Left kidney (tissue), 2 donors: ENCODE data around the gene CHST8. TPM values are rescaled to one million over a fixed set of nuclear protein-coding genes. Genes with fewer than 3 reads are reported as not detected.
"Not testable (repeated sequence)": the region's sequence is repeated elsewhere in the genome, so short reads cannot be mapped to it uniquely, and the experiment has no call there.

ENCODE experiments used
- DNase-seq: peaks from one replicate; pipeline ENCODE4 v3.0.0-alpha.2; 2013
- polyA plus RNA-seq: library from polyadenylated mRNA; unstranded; fragments of 120-200 nt; gene quantifications from one replicate; pipeline ENCODE4 v1.2.1, GENCODE V29; 2013; ENCODE audit not compliant: insufficient read length

The CHST8 gene
- polyA plus RNA-seq, 1 donor = 0.17 TPM

DNA sequence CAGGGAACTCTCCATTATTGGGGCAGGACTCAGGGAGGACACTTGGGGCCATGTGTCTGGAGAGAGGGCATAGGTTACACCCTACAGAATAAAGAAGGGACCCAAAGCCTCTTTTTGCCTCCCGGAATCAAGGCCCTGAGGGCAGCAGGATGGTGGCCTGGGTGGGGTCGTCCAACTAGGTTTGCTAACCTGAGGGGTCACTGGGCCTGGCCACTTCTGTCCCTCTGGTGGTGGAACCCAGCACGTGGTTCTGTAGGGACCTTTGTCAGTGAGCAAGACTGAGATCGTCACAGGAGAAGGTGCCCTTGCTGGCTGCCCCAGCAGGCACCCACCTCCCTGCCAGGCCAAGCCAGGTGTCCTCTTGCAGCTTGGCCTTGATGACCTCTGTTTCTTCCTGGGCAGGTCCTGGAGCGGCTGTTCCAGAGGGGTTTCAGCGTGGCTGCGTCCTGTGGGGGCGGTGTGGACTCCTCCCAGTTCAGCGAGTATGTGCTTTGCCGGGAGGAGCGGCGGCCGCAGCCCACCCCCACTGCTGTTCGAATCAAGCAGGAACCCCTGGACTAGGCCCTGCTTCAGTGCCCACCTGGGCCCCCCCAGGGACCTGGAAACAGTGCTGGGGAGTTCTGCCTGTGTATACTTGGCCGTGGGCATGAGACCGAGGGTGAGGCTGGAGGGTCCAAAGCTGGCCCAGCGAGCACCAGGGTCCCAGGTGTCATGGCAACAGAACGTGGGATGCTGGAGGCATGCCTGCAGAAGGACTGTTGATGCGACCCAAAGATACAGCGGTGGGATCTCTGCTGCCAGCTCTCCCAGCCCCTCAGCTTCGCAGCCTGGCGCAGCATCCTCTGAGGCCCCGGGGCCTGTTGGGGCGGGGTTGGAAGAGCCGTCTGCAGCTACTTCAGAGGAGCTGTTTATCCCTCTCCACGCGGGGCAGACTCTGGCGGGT is 190.9 kb downstream of the CHST8 start:
- no peak for DNase-seq

DNA sequence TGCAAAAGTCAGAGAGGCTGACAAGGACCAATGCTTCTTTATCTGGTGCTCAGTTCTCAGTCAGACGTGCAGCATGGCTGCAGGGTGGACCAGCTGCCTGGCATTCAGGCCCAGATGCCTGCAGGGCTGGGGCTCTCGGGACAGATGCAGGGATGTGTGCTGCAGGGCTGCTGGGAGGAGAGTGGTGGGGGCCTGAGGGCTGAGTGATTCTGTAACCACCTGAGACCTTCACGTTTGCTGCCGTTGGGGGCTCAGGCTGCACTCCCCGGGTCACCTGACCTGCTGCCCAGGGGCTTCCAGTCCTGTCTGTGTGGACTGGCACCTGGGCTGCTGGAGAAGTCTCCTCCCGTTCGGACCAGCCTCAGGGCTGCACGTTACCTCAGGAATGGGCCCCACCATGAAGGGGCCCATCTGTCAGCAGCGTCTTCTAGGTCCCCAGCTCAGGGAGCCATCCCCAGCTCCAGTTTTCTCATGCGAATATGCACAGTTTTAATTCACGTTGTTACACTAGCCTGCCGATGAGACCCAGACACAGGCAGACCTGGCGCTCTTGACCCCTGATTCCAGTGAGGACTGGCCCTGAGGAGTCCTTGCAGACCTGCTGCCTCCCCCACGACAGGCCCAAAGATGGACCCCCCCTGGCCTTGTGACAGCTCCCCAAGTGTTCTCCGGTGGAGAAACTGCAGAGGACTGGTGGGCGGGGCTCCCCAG is 191.8 kb downstream of the CHST8 start:
- no peak for DNase-seq

GRCh38 chr19:33814181-33815165 is 192.7 kb downstream of the CHST8 start:
- DNase-seq = no peak

- DNase-seq = no peak
These were observed 193.9 kb downstream of the CHST8 start for GRCh38 chr19:33815380-33816340.

DNA sequence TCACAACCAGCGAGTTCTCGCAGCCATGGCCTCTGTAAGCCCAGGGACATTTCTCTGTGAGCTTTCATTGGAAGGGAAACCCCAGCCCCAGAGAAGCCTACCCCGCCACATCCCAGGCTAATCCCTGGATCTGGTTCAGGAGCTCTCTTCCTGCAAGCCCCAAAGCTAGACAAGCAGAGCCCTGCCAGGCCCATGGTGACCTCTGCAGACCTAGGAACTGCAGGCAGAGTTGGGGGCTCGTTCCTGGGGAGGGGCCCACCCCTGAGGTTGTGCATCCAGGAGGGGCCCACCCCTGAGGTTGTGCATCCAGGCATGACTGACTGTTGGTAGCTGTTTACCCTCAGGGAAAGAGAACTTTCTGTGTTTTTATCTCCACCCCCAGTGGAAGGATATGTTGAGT is 196.7 kb downstream of the CHST8 start:
- no peak for DNase-seq

DNA sequence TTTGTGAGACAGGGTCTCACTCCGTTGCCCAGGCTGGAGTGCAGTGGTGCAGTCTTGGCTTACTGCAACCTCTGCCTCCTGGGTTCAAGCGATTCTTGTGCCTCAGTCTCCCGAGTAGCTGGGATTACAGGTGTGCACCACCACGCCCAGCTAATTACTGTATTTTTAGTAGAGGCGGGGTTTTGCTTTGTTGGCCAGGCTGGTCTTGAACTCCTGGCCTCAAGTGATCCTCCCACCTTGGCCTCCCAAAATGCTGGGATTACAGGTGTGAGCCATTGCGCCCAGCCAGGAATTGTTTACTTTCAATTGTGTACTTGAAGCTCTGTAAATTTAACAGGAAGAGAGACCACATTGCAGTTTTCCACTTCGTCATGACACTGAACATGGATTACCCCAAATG is 197.3 kb downstream of the CHST8 start:
- DNase-seq = not testable (repeated sequence)

DNA sequence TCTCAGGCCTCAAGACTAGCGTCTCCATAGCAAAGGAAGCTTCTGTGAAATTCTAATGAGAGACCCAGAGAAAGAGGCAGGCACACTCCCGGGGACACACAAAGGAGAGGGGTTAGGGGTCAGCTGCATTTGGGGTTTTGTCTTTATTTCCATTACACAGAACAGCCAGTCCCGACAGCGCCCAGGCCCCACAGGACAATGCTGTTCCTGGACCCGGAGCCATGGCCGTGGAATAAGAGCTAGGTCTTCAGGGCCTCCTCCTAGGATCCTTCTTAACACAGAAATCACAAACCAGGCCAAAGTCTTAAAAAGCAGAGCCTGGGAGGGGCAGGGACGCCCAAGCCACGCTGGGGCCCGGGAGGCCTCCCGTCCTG is 197.7 kb downstream of the CHST8 start:
- DNase-seq = no peak

GRCh38 chr19:33819880-33820781 is 198.4 kb downstream of the CHST8 start:
- no peak for DNase-seq

DNA sequence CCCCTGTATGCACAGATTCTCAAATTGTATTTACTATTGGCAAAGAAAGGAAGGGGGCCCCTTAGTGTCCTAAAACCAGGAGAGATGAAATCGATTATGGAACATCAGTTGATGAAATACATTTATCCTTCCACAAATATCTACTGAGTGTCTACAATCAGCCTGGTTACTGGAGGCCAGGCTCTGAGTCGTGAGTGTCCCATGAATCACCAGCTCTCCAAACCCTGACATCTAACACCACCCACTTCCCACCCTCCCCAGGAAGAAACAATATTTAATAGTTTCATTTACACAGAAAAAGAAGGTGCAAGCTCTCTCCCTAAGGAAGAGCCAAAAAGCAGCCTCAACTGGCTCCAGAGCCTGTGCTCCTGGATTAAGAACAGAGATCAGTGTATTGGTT is 200.1 kb downstream of the CHST8 start:
- DNase-seq = no peak

Other genes starting within 250 kb of the CHST8 start
- gene CEBPG, start 248.2 kb upstream of the CHST8 start, polyA plus RNA-seq = 25.6 TPM
- gene PEPD, start 100.2 kb upstream of the CHST8 start, polyA plus RNA-seq = 123 TPM
- gene KCTD15, start 174.9 kb downstream of the CHST8 start, polyA plus RNA-seq = 45.2 TPM